SJCRH30 (cell line): Measurements from ENCODE around the gene WNT5B. TPM values are rescaled to one million over a fixed set of nuclear protein-coding genes. Genes with fewer than 3 reads are reported as not detected.

Experiments used
- DNase-seq, 2 experiments: peaks; one replicate each; pipeline ENCODE4 v3.0.0-alpha.2; 2015 to 2020
- H3K27ac ChIP-seq: fragments of 250-450 bp; sonication (Bioruptor Pico); 2 replicates; pipeline ENCODE4 v1.5.1; 2020; ENCODE audit warnings: mild to moderate bottlenecking, moderate library complexity
- H3K27me3 ChIP-seq: fragments of 250-450 bp; sonication (Bioruptor Pico); 2 replicates; pipeline ENCODE4 v1.5.1; 2020; ENCODE audit warnings: mild to moderate bottlenecking, moderate library complexity
- H3K36me3 ChIP-seq: fragments of 250-450 bp; sonication (Bioruptor Pico); 2 replicates; pipeline ENCODE4 v1.5.1; 2020; ENCODE audit warnings: mild to moderate bottlenecking, moderate library complexity
- H3K4me1 ChIP-seq: fragments of 250-450 bp; sonication (Bioruptor Pico); 2 replicates; pipeline ENCODE4 v1.5.1; 2020; ENCODE audit warnings: mild to moderate bottlenecking, moderate library complexity
- H3K4me3 ChIP-seq: fragments of 250-450 bp; sonication (Bioruptor Pico); 2 replicates; pipeline ENCODE4 v1.5.1; 2020; ENCODE audit warnings: mild to moderate bottlenecking, moderate library complexity
- H3K9me3 ChIP-seq: fragments of 250-450 bp; sonication (Bioruptor Pico); replicated peaks from 2 replicates; pipeline ENCODE4 v1.5.1; 2020; ENCODE audit warnings: mild to moderate bottlenecking, moderate library complexity
- total RNA-seq: library from RNA; depleted of rRNA; stranded (reverse); fragments of >200 nt; shearing (Covaris generic); gene quantifications from 2 replicates; pipeline ENCODE4 v1.2.3, GENCODE V29; 2014; rRNA removed

The WNT5B gene
- total RNA-seq, result 50.2 and 51.8 TPM in 2 replicates

- peak; percentile 81 to 88 for DNase-seq
- H3K4me1 ChIP-seq, result peaks cover 14% of the 10 kb centered on the region
- no peaks in the 10 kb centered on the region for H3K27me3 ChIP-seq
- no peaks in the 10 kb centered on the region for H3K9me3 ChIP-seq
- peak within 1 kb of the TSS; percentile 69 for H3K4me3 ChIP-seq
- H3K27ac ChIP-seq, result peak within 1 kb of the TSS; percentile 66
- peaks cover 14% of the 10 kb centered on the region for H3K36me3 ChIP-seq
Observed at GRCh38 chr12:1628666-1629337, at the start of gene WNT5B. Gene WNT5B, plus strand, starts transcription at chr12:1629231. Its CDS starts 2,124 bp downstream, at chr12:1631355.

GRCh38 chr12:1579651-1580435 is 49.2 kb upstream of the WNT5B start:
- Histone ChIP-seq H3K27me3 (no peaks in the 10 kb centered on the region), H3K27ac (no peak overlapping the region), H3K36me3 (no peaks in the 10 kb centered on the region), H3K4me3 (no peak overlapping the region), H3K4me1 (0 out of 2 replicates have a peak, but pooled peaks cover 2% of the 10 kb centered on the region), H3K9me3 (no peaks in the 10 kb centered on the region)
- no peak for DNase-seq

GRCh38 chr12:1580526-1580925 is 48.5 kb upstream of the WNT5B start:
- DNase-seq, result no peak
- Histone ChIP-seq H3K4me3 (no peak overlapping the region), H3K27ac (no peak overlapping the region), H3K9me3 (no peaks in the 10 kb centered on the region), H3K36me3 (no peaks in the 10 kb centered on the region), H3K27me3 (no peaks in the 10 kb centered on the region), H3K4me1 (0 out of 2 replicates have a peak, but pooled peaks cover 2% of the 10 kb centered on the region)

GRCh38 chr12:1581973-1582708 is 46.9 kb upstream of the WNT5B start:
- no peaks in the 10 kb centered on the region for H3K27me3 ChIP-seq
- no peaks in the 10 kb centered on the region for H3K9me3 ChIP-seq
- no peak overlapping the region for H3K27ac ChIP-seq
- no peak for DNase-seq
- H3K36me3 ChIP-seq, result no peaks in the 10 kb centered on the region
- no peak overlapping the region for H3K4me3 ChIP-seq
- H3K4me1 ChIP-seq, result 0 out of 2 replicates have a peak, but pooled peaks cover 2% of the 10 kb centered on the region

GRCh38 chr12:1582709-1583050 is 46.4 kb upstream of the WNT5B start:
- Histone ChIP-seq H3K4me3 (no peak overlapping the region), H3K27ac (no peak overlapping the region), H3K27me3 (no peaks in the 10 kb centered on the region), H3K9me3 (no peaks in the 10 kb centered on the region), H3K36me3 (no peaks in the 10 kb centered on the region), H3K4me1 (0 out of 2 replicates have a peak, but pooled peaks cover 2% of the 10 kb centered on the region)
- DNase-seq, result no peak

GRCh38 chr12:1583421-1584078 is 45.5 kb upstream of the WNT5B start:
- no peaks in the 10 kb centered on the region for H3K9me3 ChIP-seq
- H3K27me3 ChIP-seq, result no peaks in the 10 kb centered on the region
- 0 out of 2 replicates have a peak, but pooled peaks cover 2% of the 10 kb centered on the region for H3K4me1 ChIP-seq
- no peak overlapping the region for H3K4me3 ChIP-seq
- no peak overlapping the region for H3K27ac ChIP-seq
- no peaks in the 10 kb centered on the region for H3K36me3 ChIP-seq
- DNase-seq, result peak; percentile 77 to 94

- H3K4me1 ChIP-seq, result 0 out of 2 replicates have a peak, but pooled peaks cover 2% of the 10 kb centered on the region
- DNase-seq, result no peak
- no peak overlapping the region for H3K27ac ChIP-seq
- no peaks in the 10 kb centered on the region for H3K27me3 ChIP-seq
- H3K4me3 ChIP-seq, result no peak overlapping the region
- no peaks in the 10 kb centered on the region for H3K36me3 ChIP-seq
- no peaks in the 10 kb centered on the region for H3K9me3 ChIP-seq
Observed at GRCh38 chr12:1584326-1584725, 44.7 kb upstream of the WNT5B start.

- no peak for DNase-seq
- Histone ChIP-seq H3K4me1 (peaks cover 34% of the 10 kb centered on the region), H3K27ac (no peak overlapping the region), H3K27me3 (no peaks in the 10 kb centered on the region), H3K9me3 (no peaks in the 10 kb centered on the region), H3K4me3 (no peak overlapping the region), H3K36me3 (no peaks in the 10 kb centered on the region)
Observed at GRCh38 chr12:1587927-1588574, 41.0 kb upstream of the WNT5B start.

- H3K27ac ChIP-seq, result no peak overlapping the region
- no peaks in the 10 kb centered on the region for H3K27me3 ChIP-seq
- H3K4me1 ChIP-seq, result peaks cover 34% of the 10 kb centered on the region
- H3K4me3 ChIP-seq, result no peak overlapping the region
- no peaks in the 10 kb centered on the region for H3K9me3 ChIP-seq
- no peak for DNase-seq
- H3K36me3 ChIP-seq, result no peaks in the 10 kb centered on the region
Observed at GRCh38 chr12:1588575-1588947, 40.5 kb upstream of the WNT5B start.

GRCh38 chr12:1590221-1590979 is 38.6 kb upstream of the WNT5B start:
- H3K4me1 ChIP-seq, result peaks cover 34% of the 10 kb centered on the region
- no peak overlapping the region for H3K27ac ChIP-seq
- H3K9me3 ChIP-seq, result no peaks in the 10 kb centered on the region
- DNase-seq, result peak; percentile 30 to 51
- no peaks in the 10 kb centered on the region for H3K27me3 ChIP-seq
- peak overlapping the region; percentile 1; the same call in 1 of the 2 replicates for H3K4me3 ChIP-seq
- H3K36me3 ChIP-seq, result no peaks in the 10 kb centered on the region

GRCh38 chr12:1591034-1591433 is 38.0 kb upstream of the WNT5B start:
- Histone ChIP-seq H3K36me3 (no peaks in the 10 kb centered on the region), H3K27ac (no peak overlapping the region), H3K4me3 (peak overlapping the region; percentile 1), H3K27me3 (no peaks in the 10 kb centered on the region), H3K4me1 (peaks cover 34% of the 10 kb centered on the region), H3K9me3 (no peaks in the 10 kb centered on the region)
- DNase-seq, result no peak

- Histone ChIP-seq H3K4me1 (peaks cover 34% of the 10 kb centered on the region), H3K36me3 (no peaks in the 10 kb centered on the region), H3K4me3 (peak overlapping the region; percentile 1), H3K27me3 (no peaks in the 10 kb centered on the region), H3K27ac (no peak overlapping the region), H3K9me3 (no peaks in the 10 kb centered on the region)
- DNase-seq, result peak; percentile 28 to 44
Observed at GRCh38 chr12:1591543-1591942, 37.5 kb upstream of the WNT5B start.

GRCh38 chr12:1592444-1593173 is 36.4 kb upstream of the WNT5B start:
- no peaks in the 10 kb centered on the region for H3K36me3 ChIP-seq
- no peaks in the 10 kb centered on the region for H3K9me3 ChIP-seq
- peaks cover 34% of the 10 kb centered on the region for H3K4me1 ChIP-seq
- no peaks in the 10 kb centered on the region for H3K27me3 ChIP-seq
- DNase-seq, result peak; percentile 31 to 54
- peak overlapping the region; percentile 78 for H3K4me3 ChIP-seq
- no peak overlapping the region for H3K27ac ChIP-seq
